Testis (tissue), 2 donors: ENCODE results near the gene GFPT1.

Experiments used
- POLR2A ChIP-seq: fragments of 450-650 bp; IDR thresholded peaks from one replicate; pipeline ENCODE4 v1.6.1; 2017; ENCODE audit warnings: antibody characterized with exemption, mild to moderate bottlenecking, moderate library complexity
- TF ChIP-seq, protein P1 (sequence below), 3 experiments: fragments of 450-650 bp in 2 of 3; fragments of 200-600 bp in 1 of 3; sonication (generic) in 1 of 3; IDR thresholded peaks; one replicate each; pipeline ENCODE4 v1.5.1; 2016 to 2019; ENCODE audit warnings: antibody characterized with exemption in 3 of 3, mild to moderate bottlenecking in 2 of 3, moderate library complexity in 1 of 3

DNA sequence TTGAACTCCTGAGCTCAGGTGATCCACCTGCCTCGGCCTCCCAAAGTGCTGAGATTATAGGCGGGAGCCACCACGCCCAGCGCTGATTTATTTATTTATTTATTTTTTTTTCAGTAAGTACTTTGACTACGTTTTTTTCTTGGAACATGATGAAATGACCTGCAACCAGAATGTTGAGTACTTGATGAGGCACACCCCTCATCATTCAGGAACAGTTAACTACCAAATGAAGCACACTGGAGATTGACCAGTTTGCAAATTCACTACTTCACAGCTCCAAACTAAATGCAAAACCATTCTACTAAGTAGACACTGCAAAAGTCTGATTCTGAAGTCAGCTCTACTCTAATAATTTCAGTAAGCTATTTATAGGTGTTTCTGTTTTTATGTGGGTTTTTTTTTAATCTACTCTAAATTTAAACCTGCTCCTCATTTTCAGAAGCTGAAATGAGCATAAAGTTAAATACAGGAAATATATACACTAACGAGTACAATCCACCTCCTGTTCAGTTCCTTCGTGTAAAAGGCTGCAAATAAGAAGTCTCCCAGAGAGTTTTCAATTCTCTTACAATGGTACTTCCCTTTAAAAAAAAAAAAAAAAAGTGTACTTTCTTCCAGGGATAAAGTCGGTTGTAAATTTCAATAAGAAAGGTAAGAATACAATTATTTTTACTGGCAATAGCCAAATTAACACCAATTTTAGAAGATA is 1.4 kb downstream of the GFPT1 start:
- TF ChIP-seq, protein P1, sequence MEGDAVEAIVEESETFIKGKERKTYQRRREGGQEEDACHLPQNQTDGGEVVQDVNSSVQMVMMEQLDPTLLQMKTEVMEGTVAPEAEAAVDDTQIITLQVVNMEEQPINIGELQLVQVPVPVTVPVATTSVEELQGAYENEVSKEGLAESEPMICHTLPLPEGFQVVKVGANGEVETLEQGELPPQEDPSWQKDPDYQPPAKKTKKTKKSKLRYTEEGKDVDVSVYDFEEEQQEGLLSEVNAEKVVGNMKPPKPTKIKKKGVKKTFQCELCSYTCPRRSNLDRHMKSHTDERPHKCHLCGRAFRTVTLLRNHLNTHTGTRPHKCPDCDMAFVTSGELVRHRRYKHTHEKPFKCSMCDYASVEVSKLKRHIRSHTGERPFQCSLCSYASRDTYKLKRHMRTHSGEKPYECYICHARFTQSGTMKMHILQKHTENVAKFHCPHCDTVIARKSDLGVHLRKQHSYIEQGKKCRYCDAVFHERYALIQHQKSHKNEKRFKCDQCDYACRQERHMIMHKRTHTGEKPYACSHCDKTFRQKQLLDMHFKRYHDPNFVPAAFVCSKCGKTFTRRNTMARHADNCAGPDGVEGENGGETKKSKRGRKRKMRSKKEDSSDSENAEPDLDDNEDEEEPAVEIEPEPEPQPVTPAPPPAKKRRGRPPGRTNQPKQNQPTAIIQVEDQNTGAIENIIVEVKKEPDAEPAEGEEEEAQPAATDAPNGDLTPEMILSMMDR (IDR thresholded peaks at IDR 0.05), result no peak
- TF ChIP-seq POLR2A, result no peak
